GM23338 (cell line): Measurements from ENCODE around the gene NAALADL2.

Experiments
- CREB1 ChIP-seq: fragments of 250-450 bp; sonication (Bioruptor Pico); IDR thresholded peaks from 2 replicates; pipeline ENCODE4 v1.5.0; 2020; ENCODE audit warnings: low read depth, mild to moderate bottlenecking, moderate library complexity
- EZH2 ChIP-seq: fragments of 200-600 bp; sonication (generic); IDR thresholded peaks from one replicate; pipeline ENCODE4 v1.8.0; 2017; ENCODE audit warnings: antibody characterized with exemption, mild to moderate bottlenecking, low read depth; ENCODE audit not compliant: unreplicated experiment
- EZH2phosphoT487 ChIP-seq: fragments of 200-600 bp; sonication (generic); IDR thresholded peaks from one replicate; pipeline ENCODE4 v1.8.1; 2018; ENCODE audit warnings: antibody characterized with exemption; ENCODE audit not compliant: unreplicated experiment
- JUNB ChIP-seq: IDR thresholded peaks from one replicate; pipeline ENCODE4 v1.6.1; 2016; ENCODE audit warnings: antibody characterized with exemption; ENCODE audit not compliant: unreplicated experiment
- POLR2AphosphoS5 ChIP-seq: IDR thresholded peaks from 2 replicates; pipeline ENCODE4 v1.6.1; 2016; ENCODE audit warnings: antibody characterized with exemption, low read depth
- TF ChIP-seq, protein P1 (sequence below), 2 experiments: fragments of 200-600 bp in 1 of 2; sonication (generic) in 1 of 2; conservative IDR thresholded peaks; 2 replicates each; pipeline versions ENCODE4 v1.5.1 to v1.6.1; 2016 to 2017; ENCODE audit warnings: antibody characterized with exemption in 2 of 2, low read depth in 2 of 2, mild to moderate bottlenecking in 2 of 2, moderate library complexity in 1 of 2
- TF ChIP-seq, protein P2 (sequence below): IDR thresholded peaks from one replicate; pipeline ENCODE4 v1.6.1; 2018; ENCODE audit warnings: antibody characterized with exemption; ENCODE audit not compliant: unreplicated experiment
- TF ChIP-seq, protein P3 (sequence below): IDR thresholded peaks from 2 replicates; pipeline ENCODE4 v1.6.1; 2016; ENCODE audit warnings: antibody characterized with exemption
- TF ChIP-seq, protein P4 (sequence below): fragments of 250-450 bp; sonication (Bioruptor Pico); IDR thresholded peaks from 2 replicates; pipeline ENCODE4 v1.5.0; 2020; ENCODE audit warnings: mild to moderate bottlenecking, moderate library complexity

DNA sequence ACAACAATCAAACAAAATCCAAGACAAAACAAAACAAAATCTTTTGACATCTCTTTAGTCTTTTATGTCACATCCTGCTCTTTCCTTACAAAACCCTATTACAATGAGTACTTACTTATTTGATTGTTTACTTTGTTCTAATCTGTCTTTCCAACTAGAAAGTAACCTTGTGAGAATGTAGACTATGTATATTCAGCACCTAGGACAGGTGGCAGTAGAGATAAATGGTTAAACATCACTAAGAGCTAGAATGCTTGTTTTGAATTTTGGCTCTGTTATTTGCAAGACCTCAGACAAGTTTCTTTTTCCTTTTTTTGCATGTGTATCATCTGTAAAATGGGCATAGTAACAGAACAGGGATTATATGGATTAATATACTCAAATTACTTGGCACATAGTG, 33.1 kb upstream of the NAALADL2 start:
- TF ChIP-seq, protein P1, sequence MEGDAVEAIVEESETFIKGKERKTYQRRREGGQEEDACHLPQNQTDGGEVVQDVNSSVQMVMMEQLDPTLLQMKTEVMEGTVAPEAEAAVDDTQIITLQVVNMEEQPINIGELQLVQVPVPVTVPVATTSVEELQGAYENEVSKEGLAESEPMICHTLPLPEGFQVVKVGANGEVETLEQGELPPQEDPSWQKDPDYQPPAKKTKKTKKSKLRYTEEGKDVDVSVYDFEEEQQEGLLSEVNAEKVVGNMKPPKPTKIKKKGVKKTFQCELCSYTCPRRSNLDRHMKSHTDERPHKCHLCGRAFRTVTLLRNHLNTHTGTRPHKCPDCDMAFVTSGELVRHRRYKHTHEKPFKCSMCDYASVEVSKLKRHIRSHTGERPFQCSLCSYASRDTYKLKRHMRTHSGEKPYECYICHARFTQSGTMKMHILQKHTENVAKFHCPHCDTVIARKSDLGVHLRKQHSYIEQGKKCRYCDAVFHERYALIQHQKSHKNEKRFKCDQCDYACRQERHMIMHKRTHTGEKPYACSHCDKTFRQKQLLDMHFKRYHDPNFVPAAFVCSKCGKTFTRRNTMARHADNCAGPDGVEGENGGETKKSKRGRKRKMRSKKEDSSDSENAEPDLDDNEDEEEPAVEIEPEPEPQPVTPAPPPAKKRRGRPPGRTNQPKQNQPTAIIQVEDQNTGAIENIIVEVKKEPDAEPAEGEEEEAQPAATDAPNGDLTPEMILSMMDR (conservative IDR thresholded peaks at IDR 0.05; ENCODE audit: low read depth in 2 of 2), result no peak
- TF ChIP-seq, protein P2, sequence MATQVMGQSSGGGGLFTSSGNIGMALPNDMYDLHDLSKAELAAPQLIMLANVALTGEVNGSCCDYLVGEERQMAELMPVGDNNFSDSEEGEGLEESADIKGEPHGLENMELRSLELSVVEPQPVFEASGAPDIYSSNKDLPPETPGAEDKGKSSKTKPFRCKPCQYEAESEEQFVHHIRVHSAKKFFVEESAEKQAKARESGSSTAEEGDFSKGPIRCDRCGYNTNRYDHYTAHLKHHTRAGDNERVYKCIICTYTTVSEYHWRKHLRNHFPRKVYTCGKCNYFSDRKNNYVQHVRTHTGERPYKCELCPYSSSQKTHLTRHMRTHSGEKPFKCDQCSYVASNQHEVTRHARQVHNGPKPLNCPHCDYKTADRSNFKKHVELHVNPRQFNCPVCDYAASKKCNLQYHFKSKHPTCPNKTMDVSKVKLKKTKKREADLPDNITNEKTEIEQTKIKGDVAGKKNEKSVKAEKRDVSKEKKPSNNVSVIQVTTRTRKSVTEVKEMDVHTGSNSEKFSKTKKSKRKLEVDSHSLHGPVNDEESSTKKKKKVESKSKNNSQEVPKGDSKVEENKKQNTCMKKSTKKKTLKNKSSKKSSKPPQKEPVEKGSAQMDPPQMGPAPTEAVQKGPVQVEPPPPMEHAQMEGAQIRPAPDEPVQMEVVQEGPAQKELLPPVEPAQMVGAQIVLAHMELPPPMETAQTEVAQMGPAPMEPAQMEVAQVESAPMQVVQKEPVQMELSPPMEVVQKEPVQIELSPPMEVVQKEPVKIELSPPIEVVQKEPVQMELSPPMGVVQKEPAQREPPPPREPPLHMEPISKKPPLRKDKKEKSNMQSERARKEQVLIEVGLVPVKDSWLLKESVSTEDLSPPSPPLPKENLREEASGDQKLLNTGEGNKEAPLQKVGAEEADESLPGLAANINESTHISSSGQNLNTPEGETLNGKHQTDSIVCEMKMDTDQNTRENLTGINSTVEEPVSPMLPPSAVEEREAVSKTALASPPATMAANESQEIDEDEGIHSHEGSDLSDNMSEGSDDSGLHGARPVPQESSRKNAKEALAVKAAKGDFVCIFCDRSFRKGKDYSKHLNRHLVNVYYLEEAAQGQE, result no peak
- TF ChIP-seq EZH2, result no peak
- TF ChIP-seq EZH2phosphoT487, result no peak
- no peak for TF ChIP-seq POLR2AphosphoS5
- no peak for TF ChIP-seq CREB1
- TF ChIP-seq, protein P3, sequence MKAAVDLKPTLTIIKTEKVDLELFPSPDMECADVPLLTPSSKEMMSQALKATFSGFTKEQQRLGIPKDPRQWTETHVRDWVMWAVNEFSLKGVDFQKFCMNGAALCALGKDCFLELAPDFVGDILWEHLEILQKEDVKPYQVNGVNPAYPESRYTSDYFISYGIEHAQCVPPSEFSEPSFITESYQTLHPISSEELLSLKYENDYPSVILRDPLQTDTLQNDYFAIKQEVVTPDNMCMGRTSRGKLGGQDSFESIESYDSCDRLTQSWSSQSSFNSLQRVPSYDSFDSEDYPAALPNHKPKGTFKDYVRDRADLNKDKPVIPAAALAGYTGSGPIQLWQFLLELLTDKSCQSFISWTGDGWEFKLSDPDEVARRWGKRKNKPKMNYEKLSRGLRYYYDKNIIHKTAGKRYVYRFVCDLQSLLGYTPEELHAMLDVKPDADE, result no peak
- no peak for TF ChIP-seq JUNB
- TF ChIP-seq, protein P4, sequence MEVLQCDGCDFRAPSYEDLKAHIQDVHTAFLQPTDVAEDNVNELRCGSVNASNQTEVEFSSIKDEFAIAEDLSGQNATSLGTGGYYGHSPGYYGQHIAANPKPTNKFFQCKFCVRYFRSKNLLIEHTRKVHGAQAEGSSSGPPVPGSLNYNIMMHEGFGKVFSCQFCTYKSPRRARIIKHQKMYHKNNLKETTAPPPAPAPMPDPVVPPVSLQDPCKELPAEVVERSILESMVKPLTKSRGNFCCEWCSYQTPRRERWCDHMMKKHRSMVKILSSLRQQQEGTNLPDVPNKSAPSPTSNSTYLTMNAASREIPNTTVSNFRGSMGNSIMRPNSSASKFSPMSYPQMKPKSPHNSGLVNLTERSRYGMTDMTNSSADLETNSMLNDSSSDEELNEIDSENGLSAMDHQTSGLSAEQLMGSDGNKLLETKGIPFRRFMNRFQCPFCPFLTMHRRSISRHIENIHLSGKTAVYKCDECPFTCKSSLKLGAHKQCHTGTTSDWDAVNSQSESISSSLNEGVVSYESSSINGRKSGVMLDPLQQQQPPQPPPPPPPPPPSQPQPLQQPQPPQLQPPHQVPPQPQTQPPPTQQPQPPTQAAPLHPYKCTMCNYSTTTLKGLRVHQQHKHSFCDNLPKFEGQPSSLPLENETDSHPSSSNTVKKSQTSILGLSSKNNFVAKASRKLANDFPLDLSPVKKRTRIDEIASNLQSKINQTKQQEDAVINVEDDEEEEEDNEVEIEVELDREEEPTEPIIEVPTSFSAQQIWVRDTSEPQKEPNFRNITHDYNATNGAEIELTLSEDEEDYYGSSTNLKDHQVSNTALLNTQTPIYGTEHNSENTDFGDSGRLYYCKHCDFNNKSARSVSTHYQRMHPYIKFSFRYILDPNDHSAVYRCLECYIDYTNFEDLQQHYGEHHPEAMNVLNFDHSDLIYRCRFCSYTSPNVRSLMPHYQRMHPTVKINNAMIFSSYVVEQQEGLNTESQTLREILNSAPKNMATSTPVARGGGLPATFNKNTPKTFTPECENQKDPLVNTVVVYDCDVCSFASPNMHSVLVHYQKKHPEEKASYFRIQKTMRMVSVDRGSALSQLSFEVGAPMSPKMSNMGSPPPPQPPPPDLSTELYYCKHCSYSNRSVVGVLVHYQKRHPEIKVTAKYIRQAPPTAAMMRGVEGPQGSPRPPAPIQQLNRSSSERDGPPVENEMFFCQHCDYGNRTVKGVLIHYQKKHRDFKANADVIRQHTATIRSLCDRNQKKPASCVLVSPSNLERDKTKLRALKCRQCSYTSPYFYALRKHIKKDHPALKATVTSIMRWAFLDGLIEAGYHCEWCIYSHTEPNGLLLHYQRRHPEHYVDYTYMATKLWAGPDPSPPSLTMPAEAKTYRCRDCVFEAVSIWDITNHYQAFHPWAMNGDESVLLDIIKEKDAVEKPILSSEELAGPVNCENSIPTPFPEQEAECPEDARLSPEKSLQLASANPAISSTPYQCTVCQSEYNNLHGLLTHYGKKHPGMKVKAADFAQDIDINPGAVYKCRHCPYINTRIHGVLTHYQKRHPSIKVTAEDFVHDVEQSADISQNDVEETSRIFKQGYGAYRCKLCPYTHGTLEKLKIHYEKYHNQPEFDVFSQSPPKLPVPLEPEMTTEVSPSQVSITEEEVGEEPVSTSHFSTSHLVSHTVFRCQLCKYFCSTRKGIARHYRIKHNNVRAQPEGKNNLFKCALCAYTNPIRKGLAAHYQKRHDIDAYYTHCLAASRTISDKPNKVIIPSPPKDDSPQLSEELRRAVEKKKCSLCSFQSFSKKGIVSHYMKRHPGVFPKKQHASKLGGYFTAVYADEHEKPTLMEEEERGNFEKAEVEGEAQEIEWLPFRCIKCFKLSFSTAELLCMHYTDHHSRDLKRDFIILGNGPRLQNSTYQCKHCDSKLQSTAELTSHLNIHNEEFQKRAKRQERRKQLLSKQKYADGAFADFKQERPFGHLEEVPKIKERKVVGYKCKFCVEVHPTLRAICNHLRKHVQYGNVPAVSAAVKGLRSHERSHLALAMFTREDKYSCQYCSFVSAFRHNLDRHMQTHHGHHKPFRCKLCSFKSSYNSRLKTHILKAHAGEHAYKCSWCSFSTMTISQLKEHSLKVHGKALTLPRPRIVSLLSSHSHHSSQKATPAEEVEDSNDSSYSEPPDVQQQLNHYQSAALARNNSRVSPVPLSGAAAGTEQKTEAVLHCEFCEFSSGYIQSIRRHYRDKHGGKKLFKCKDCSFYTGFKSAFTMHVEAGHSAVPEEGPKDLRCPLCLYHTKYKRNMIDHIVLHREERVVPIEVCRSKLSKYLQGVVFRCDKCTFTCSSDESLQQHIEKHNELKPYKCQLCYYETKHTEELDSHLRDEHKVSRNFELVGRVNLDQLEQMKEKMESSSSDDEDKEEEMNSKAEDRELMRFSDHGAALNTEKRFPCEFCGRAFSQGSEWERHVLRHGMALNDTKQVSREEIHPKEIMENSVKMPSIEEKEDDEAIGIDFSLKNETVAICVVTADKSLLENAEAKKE (CRISPR knock-in tag), result no peak
